WTC11 (cell line): ENCODE data around the gene BORCS8. TPM values are rescaled to one million over a fixed set of nuclear protein-coding genes. Genes with fewer than 3 reads are reported as not detected.

Experiments
- ATAC-seq: fragments of 200-7000 bp; cut with Tn5 transposase; 2 replicates; pipeline ENCODE4 v1.10.0; 2021; ENCODE audit warnings: mild to moderate bottlenecking, moderate library complexity
- CTCF ChIA-PET: fragments of 300-600 bp; sonication (Branson Sonifier 250); formaldehyde crosslinking; loops from one replicate; lab custom pipeline; 2021; ENCODE audit warnings: antibody characterized with exemption; lab: Charles Lee
- POLR2A ChIA-PET: fragments of 350-600 bp; sonication (Branson Sonifier 250); formaldehyde crosslinking; loops from one replicate; lab custom pipeline; 2021; ENCODE audit warnings: antibody characterized with exemption; lab: Charles Lee
- DNase-seq: peaks from one replicate; pipeline ENCODE4 v3.0.0; 2021; ENCODE audit warnings: low spot score
- H3K27ac Mint-ChIP-seq: 2 replicates; pipeline ENCODE4 v1.8.0; 2021; ENCODE audit warnings: mixed read lengths
- H3K27me3 Mint-ChIP-seq: 2 replicates; pipeline ENCODE4 v1.8.0; 2021; ENCODE audit warnings: low read depth, mild to moderate bottlenecking, moderate library complexity, mixed read lengths
- H3K36me3 Mint-ChIP-seq: 2 replicates; pipeline ENCODE4 v1.8.0; 2021; ENCODE audit warnings: mixed read lengths
- H3K4me1 Mint-ChIP-seq: 2 replicates; pipeline ENCODE4 v1.8.0; 2022; ENCODE audit warnings: mixed read lengths
- H3K4me3 Mint-ChIP-seq: 2 replicates; pipeline ENCODE4 v1.8.0; 2021; ENCODE audit warnings: mild to moderate bottlenecking, moderate library complexity, mixed read lengths
- H3K9me3 Mint-ChIP-seq: 2 replicates; pipeline ENCODE4 v1.8.0; 2021; ENCODE audit warnings: mixed read lengths
- ATF3 ChIP-seq: sonication (generic); formaldehyde crosslinking; conservative IDR thresholded peaks from 2 replicates; pipeline ENCODE4 v1.8.1; 2022; ENCODE audit warnings: mild to moderate bottlenecking, missing genetic modification reagents
- CREB1 ChIP-seq: sonication (generic); formaldehyde crosslinking; IDR thresholded peaks from 2 replicates; pipeline ENCODE4 v1.8.0; 2023; ENCODE audit warnings: mild to moderate bottlenecking, missing genetic modification reagents
- ERG ChIP-seq: fragments of 250-450 bp; sonication (Bioruptor Pico); IDR thresholded peaks from 2 replicates; pipeline ENCODE4 v1.8.0; 2021; ENCODE audit warnings: mild to moderate bottlenecking
- ETV6 ChIP-seq: sonication (generic); formaldehyde crosslinking; IDR thresholded peaks from 2 replicates; pipeline ENCODE4 v1.8.1; 2022; ENCODE audit warnings: mild to moderate bottlenecking, missing genetic modification reagents
- FOXK1 ChIP-seq: sonication (generic); formaldehyde crosslinking; IDR thresholded peaks from 2 replicates; pipeline ENCODE4 v1.8.0; 2022; ENCODE audit warnings: mild to moderate bottlenecking, moderate library complexity, missing genetic modification reagents
- FOXP4 ChIP-seq: sonication (generic); formaldehyde crosslinking; IDR thresholded peaks from 2 replicates; pipeline ENCODE4 v1.8.0; 2022; ENCODE audit warnings: mild to moderate bottlenecking, missing genetic modification reagents
- GTF2I ChIP-seq: fragments of 250-450 bp; sonication (Bioruptor Pico); conservative IDR thresholded peaks from 2 replicates; pipeline ENCODE4 v1.4.0; 2021; ENCODE audit warnings: mild to moderate bottlenecking
- HMGA2 ChIP-seq: fragments of 250-450 bp; sonication (Bioruptor Pico); IDR thresholded peaks from 2 replicates; pipeline ENCODE4 v1.4.0; 2021; ENCODE audit warnings: mild to moderate bottlenecking, moderate library complexity
- HMGXB4 ChIP-seq: sonication (generic); formaldehyde crosslinking; IDR thresholded peaks from 2 replicates; pipeline ENCODE4 v1.8.1; 2023; ENCODE audit warnings: mild to moderate bottlenecking, moderate library complexity, missing genetic modification reagents
- MXD4 ChIP-seq: fragments of 250-450 bp; sonication (Bioruptor Pico); IDR thresholded peaks from 2 replicates; pipeline ENCODE4 v1.8.0; 2021; ENCODE audit warnings: mild to moderate bottlenecking, moderate library complexity, borderline replicate concordance
- PRRX2 ChIP-seq: fragments of 250-450 bp; sonication (Bioruptor Pico); IDR thresholded peaks from 2 replicates; pipeline ENCODE4 v1.8.0; 2021; ENCODE audit warnings: mild to moderate bottlenecking
- RORB ChIP-seq: fragments of 250-450 bp; sonication (Bioruptor Pico); IDR thresholded peaks from 2 replicates; pipeline ENCODE4 v1.9.0; 2021; ENCODE audit warnings: mild to moderate bottlenecking
- ZBTB21 ChIP-seq: sonication (generic); formaldehyde crosslinking; IDR thresholded peaks from 2 replicates; pipeline ENCODE4 v1.8.1; 2023; ENCODE audit warnings: mild to moderate bottlenecking, missing genetic modification reagents, borderline replicate concordance
- ZBTB43 ChIP-seq: sonication (generic); formaldehyde crosslinking; IDR thresholded peaks from 2 replicates; pipeline ENCODE4 v1.8.1; 2023; ENCODE audit warnings: mild to moderate bottlenecking, missing genetic modification reagents
- ZNF416 ChIP-seq: fragments of 250-450 bp; sonication (Bioruptor Pico); IDR thresholded peaks from 2 replicates; pipeline ENCODE4 v1.9.0; 2021; ENCODE audit warnings: mild to moderate bottlenecking, inconsistent platforms
- total RNA-seq: library from RNA; stranded (reverse); gene quantifications from 3 replicates; pipeline ENCODE4 v1.2.3, GENCODE V29; 2021

The BORCS8 gene
- total RNA-seq, 1 experiment from 2014 or later = 20.9 TPM

- H3K4me1 Mint-ChIP-seq = peaks cover 12% of the 10 kb centered on the region
- ChIA-PET CTCF (interaction anchor here (0.8 to 4.2 kb wide), 6 partner anchors 9 to 59 kb away, joined by 3 to 22 read pairs (median 4); partner anchors contain the start of gene NCAN), POLR2A (interaction anchor here (0.6 to 1.6 kb wide), 4 partner anchors 10 to 63 kb away, joined by 3 to 9 read pairs (median 5); no protein-coding TSS in a partner anchor)
- H3K27me3 Mint-ChIP-seq = peaks cover 44% of the 10 kb centered on the region
- no peak overlapping the region for H3K27ac Mint-ChIP-seq
- H3K9me3 Mint-ChIP-seq = peaks cover 7% of the 10 kb centered on the region; the same call in 1 of the 2 replicates
- ATAC-seq = peak; percentile 19
- no peak for TF ChIP-seq HMGA2
- TF ChIP-seq FOXK1 (CRISPR knock-in tag) = 0 out of 2 replicates have a peak, but pooled peaks have one; percentile 4
- TF ChIP-seq ETV6 = no peak
- TF ChIP-seq HMGXB4 (CRISPR knock-in tag) = 0 out of 2 replicates have a peak, but pooled peaks have one; percentile 9
- DNase-seq = no peak
- peaks cover 10% of the 10 kb centered on the region for H3K36me3 Mint-ChIP-seq
- peak overlapping the region; percentile 88 for H3K4me3 Mint-ChIP-seq
Observed at GRCh38 chr19:19202707-19203011, 10.7 kb upstream of the BORCS8 start.

- Mint-ChIP-seq H3K4me1 (peaks cover 12% of the 10 kb centered on the region), H3K4me3 (peak overlapping the region; percentile 88), H3K9me3 (no peaks in the 10 kb centered on the region; the same call in 1 of the 2 replicates)
- ChIA-PET CTCF (interaction anchor here (1.5 to 4.2 kb wide), 2 partner anchors 10 to 23 kb away, joined by 4 to 22 read pairs; partner anchors contain the start of gene NCAN), POLR2A (interaction anchor here (0.6 to 1.6 kb wide), 3 partner anchors 9 to 63 kb away, joined by 3 to 9 read pairs (median 4); no protein-coding TSS in a partner anchor)
- DNase-seq = no peak
- no peak for TF ChIP-seq RORB (CRISPR knock-in tag)
- 0 out of 2 replicates have a peak, but pooled peaks have one; percentile 6 for TF ChIP-seq FOXK1 (CRISPR knock-in tag)
- TF ChIP-seq, all 79 proteins: peak for 1
- ATAC-seq = no peak
- Mint-ChIP-seq H3K27ac (no peak overlapping the region), H3K36me3 (peaks cover 11% of the 10 kb centered on the region), H3K27me3 (peaks cover 37% of the 10 kb centered on the region)
Observed at GRCh38 chr19:19201697-19202630, 10.0 kb upstream of the BORCS8 start.

- Mint-ChIP-seq H3K27me3 (no peaks in the 10 kb centered on the region), H3K4me1 (peaks cover 15% of the 10 kb centered on the region; the same call in 1 of the 2 replicates), H3K36me3 (peaks cover 11% of the 10 kb centered on the region), H3K9me3 (no peaks in the 10 kb centered on the region), H3K4me3 (peak overlapping the region; percentile 96), H3K27ac (no peak overlapping the region)
- ChIA-PET CTCF (interaction anchor here (1.1 to 2.5 kb wide), 3 partner anchors 21 to 274 kb away, joined by 3 to 12 read pairs (median 7); partner anchors contain the start of gene DDX49), POLR2A (interaction anchor here (0.6 kb wide), 1 partner anchor 1614 kb away, joined by 6 read pairs; no protein-coding TSS in a partner anchor)
- ATAC-seq (no peak), DNase-seq (no peak)
- TF ChIP-seq ERG (CRISPR knock-in tag) = no peak
- no peak for TF ChIP-seq ZBTB43 (CRISPR knock-in tag)
- TF ChIP-seq MXD4 = no peak
- TF ChIP-seq ATF3 (CRISPR knock-in tag) = no peak
- no peak for TF ChIP-seq FOXP4 (CRISPR knock-in tag)
- TF ChIP-seq CREB1 = no peak
- TF ChIP-seq GTF2I (CRISPR knock-in tag) = no peak
- TF ChIP-seq PRRX2 (CRISPR knock-in tag) = no peak
- TF ChIP-seq ZNF416 (CRISPR knock-in tag) = no peak
- no peak for TF ChIP-seq ZBTB21 (CRISPR knock-in tag)
Observed at GRCh38 chr19:19193926-19194325, 2.0 kb upstream of the BORCS8 start.
